GM23338 (cell line): ENCODE results near the gene CACNB4. TPM values are rescaled to one million over a fixed set of nuclear protein-coding genes. Genes with fewer than 3 reads are reported as not detected.

ENCODE experiments used
- ATAC-seq: fragments of 200-7000 bp; cut with Tn5 transposase; 3 replicates; pipeline ENCODE4 v1.9.1; 2020
- DNase-seq: peaks from one replicate; pipeline ENCODE4 v3.0.0-alpha.2; 2015; ENCODE audit warnings: low spot score
- H2AFZ ChIP-seq: fragments of 200-600 bp; sonication (generic); 2 replicates; pipeline ENCODE4 v1.8.0; 2016; ENCODE audit warnings: antibody characterized with exemption, mild to moderate bottlenecking, moderate library complexity
- H3F3A ChIP-seq: fragments of 200-600 bp; sonication (generic); replicated peaks from 2 replicates; pipeline ENCODE4 v1.8.0; 2017; ENCODE audit warnings: antibody characterized with exemption, mixed run types, low read depth
- H3K27ac ChIP-seq: fragments of 200-600 bp; sonication (generic); 2 replicates; pipeline ENCODE4 v1.6.1; 2016; ENCODE audit warnings: low read depth
- H3K27me3 ChIP-seq: fragments of 200-600 bp; sonication (generic); 2 replicates; pipeline ENCODE4 v1.8.0; 2016; ENCODE audit warnings: mild to moderate bottlenecking, mixed run types, moderate library complexity; ENCODE audit not compliant: insufficient read depth
- H3K36me3 ChIP-seq: fragments of 200-600 bp; sonication (generic); 2 replicates; pipeline ENCODE4 v1.8.0; 2016; ENCODE audit warnings: mild to moderate bottlenecking; ENCODE audit not compliant: insufficient read depth
- H3K4me1 ChIP-seq: fragments of 200-600 bp; sonication (generic); 2 replicates; pipeline ENCODE4 v1.8.0; 2016; ENCODE audit warnings: mild to moderate bottlenecking, moderate library complexity; ENCODE audit not compliant: insufficient read depth
- H3K4me2 ChIP-seq: fragments of 200-600 bp; sonication (generic); 2 replicates; pipeline ENCODE4 v1.7.1; 2017; ENCODE audit warnings: mixed run types
- H3K4me3 ChIP-seq: fragments of 200-600 bp; sonication (generic); 2 replicates; pipeline ENCODE4 v1.6.1; 2016; ENCODE audit warnings: mixed run types
- H3K79me2 ChIP-seq: fragments of 200-600 bp; sonication (generic); replicated peaks from 2 replicates; pipeline ENCODE4 v1.8.0; 2017; ENCODE audit warnings: mild to moderate bottlenecking; ENCODE audit not compliant: insufficient read depth
- H3K9me2 ChIP-seq: fragments of 200-600 bp; sonication (generic); 2 replicates; pipeline ENCODE4 v1.8.0; 2017; ENCODE audit not compliant: insufficient read depth
- H4K20me1 ChIP-seq: fragments of 200-600 bp; sonication (generic); replicated peaks from 2 replicates; pipeline ENCODE4 v1.8.0; 2017; ENCODE audit warnings: mild to moderate bottlenecking; ENCODE audit not compliant: insufficient read depth
- H3K27ac Mint-ChIP-seq: 2 replicates; pipeline ENCODE4 v1.8.0; 2020; ENCODE audit warnings: inconsistent platforms, mild to moderate bottlenecking, moderate library complexity, mixed read lengths
- H3K27me3 Mint-ChIP-seq: 3 replicates; pipeline ENCODE4 v1.8.0; 2022; ENCODE audit warnings: low read depth, mild to moderate bottlenecking, moderate library complexity, mixed read lengths, inconsistent platforms; ENCODE audit not compliant: insufficient read depth, poor library complexity
- H3K36me3 Mint-ChIP-seq: 3 replicates; pipeline ENCODE4 v1.8.0; 2021; ENCODE audit warnings: low read depth, mild to moderate bottlenecking, inconsistent platforms, moderate library complexity, mixed read lengths
- H3K4me1 Mint-ChIP-seq: 3 replicates; pipeline ENCODE4 v1.8.0; 2020; ENCODE audit warnings: mild to moderate bottlenecking, inconsistent platforms, mixed read lengths
- H3K4me3 Mint-ChIP-seq: 3 replicates; pipeline ENCODE4 v1.8.0; 2021; ENCODE audit warnings: moderate library complexity, mild to moderate bottlenecking, inconsistent platforms, mixed read lengths
- H3K9me3 Mint-ChIP-seq: 3 replicates; pipeline ENCODE4 v1.8.0; 2020; ENCODE audit warnings: moderate library complexity, mild to moderate bottlenecking, inconsistent platforms, mixed read lengths
- CREB1 ChIP-seq: fragments of 250-450 bp; sonication (Bioruptor Pico); IDR thresholded peaks from 2 replicates; pipeline ENCODE4 v1.5.0; 2020; ENCODE audit warnings: low read depth, mild to moderate bottlenecking, moderate library complexity
- CTCF ChIP-seq, 2 experiments: fragments of 200-600 bp in 1 of 2; sonication (generic) in 1 of 2; conservative IDR thresholded peaks; 2 replicates each; pipeline versions ENCODE4 v1.5.1 to v1.6.1; 2016 to 2017; ENCODE audit warnings: antibody characterized with exemption in 2 of 2, low read depth in 2 of 2, mild to moderate bottlenecking in 2 of 2, moderate library complexity in 1 of 2
- EZH2 ChIP-seq: fragments of 200-600 bp; sonication (generic); IDR thresholded peaks from one replicate; pipeline ENCODE4 v1.8.0; 2017; ENCODE audit warnings: antibody characterized with exemption, mild to moderate bottlenecking, low read depth; ENCODE audit not compliant: unreplicated experiment
- EZH2phosphoT487 ChIP-seq: fragments of 200-600 bp; sonication (generic); IDR thresholded peaks from one replicate; pipeline ENCODE4 v1.8.1; 2018; ENCODE audit warnings: antibody characterized with exemption; ENCODE audit not compliant: unreplicated experiment
- JUNB ChIP-seq: IDR thresholded peaks from one replicate; pipeline ENCODE4 v1.6.1; 2016; ENCODE audit warnings: antibody characterized with exemption; ENCODE audit not compliant: unreplicated experiment
- NANOG ChIP-seq: IDR thresholded peaks from 2 replicates; pipeline ENCODE4 v1.6.1; 2016; ENCODE audit warnings: antibody characterized with exemption, borderline replicate concordance
- POLR2AphosphoS5 ChIP-seq: IDR thresholded peaks from 2 replicates; pipeline ENCODE4 v1.6.1; 2016; ENCODE audit warnings: antibody characterized with exemption, low read depth
- STAT1 ChIP-seq: IDR thresholded peaks from one replicate; pipeline ENCODE4 v1.6.1; 2016; ENCODE audit warnings: antibody characterized with exemption; ENCODE audit not compliant: unreplicated experiment
- ZNF114 ChIP-seq: fragments of 250-450 bp; sonication (Bioruptor Pico); IDR thresholded peaks from 2 replicates; pipeline ENCODE4 v1.5.0; 2020; ENCODE audit warnings: mild to moderate bottlenecking, moderate library complexity
- ZNF331 ChIP-seq: fragments of 250-450 bp; sonication (Bioruptor Pico); IDR thresholded peaks from 2 replicates; pipeline ENCODE4 v1.5.0; 2020; ENCODE audit warnings: low read depth, mild to moderate bottlenecking, moderate library complexity
- polyA plus RNA-seq: library from polyadenylated mRNA; unstranded; fragments of >200 nt; fragmentation: Nextera tagmentation; extraction: Ambion mirVana; gene quantifications from 2 replicates; pipeline ENCODE4 v1.2.1, GENCODE V29; 2016
- total RNA-seq: library from RNA; depleted of rRNA; stranded (reverse); fragments of >200 nt; shearing (Covaris generic); gene quantifications from 2 replicates; pipeline ENCODE4 v1.2.3, GENCODE V29; 2014
- TF ChIP-seq, protein P1 (sequence below): IDR thresholded peaks from one replicate; pipeline ENCODE4 v1.6.1; 2018; ENCODE audit warnings: antibody characterized with exemption; ENCODE audit not compliant: unreplicated experiment
- TF ChIP-seq, protein P2 (sequence below): fragments of 250-450 bp; sonication (Bioruptor Pico); IDR thresholded peaks from 2 replicates; pipeline ENCODE4 v1.5.0; 2020; ENCODE audit warnings: mild to moderate bottlenecking, moderate library complexity
- TF ChIP-seq, protein P3 (sequence below): IDR thresholded peaks from 2 replicates; pipeline ENCODE4 v1.6.1; 2016; ENCODE audit warnings: antibody characterized with exemption

CACNB4 gene
- total and polyA plus RNA-seq, 2 experiments from 2014 or later, result 4.0 to 9.8 TPM

- Histone ChIP-seq H3K9me2 (no peaks in the 10 kb centered on the region), H3F3A (no peaks in the 10 kb centered on the region), H3K27ac (no peak overlapping the region), H3K4me3 (no peak overlapping the region), H3K79me2 (no peaks in the 10 kb centered on the region), H2AFZ (no peak overlapping the region), H3K4me1 (no peaks in the 10 kb centered on the region), H3K4me2 (no peak overlapping the region), H4K20me1 (no peaks in the 10 kb centered on the region), H3K27me3 (no peaks in the 10 kb centered on the region), H3K36me3 (no peaks in the 10 kb centered on the region)
- H3K36me3 Mint-ChIP-seq, result no peaks in the 10 kb centered on the region
- H3K27ac Mint-ChIP-seq, result no peak overlapping the region
- no peak for DNase-seq
- no peak for TF ChIP-seq ZNF331 (CRISPR knock-in tag)
- TF ChIP-seq, protein P1, sequence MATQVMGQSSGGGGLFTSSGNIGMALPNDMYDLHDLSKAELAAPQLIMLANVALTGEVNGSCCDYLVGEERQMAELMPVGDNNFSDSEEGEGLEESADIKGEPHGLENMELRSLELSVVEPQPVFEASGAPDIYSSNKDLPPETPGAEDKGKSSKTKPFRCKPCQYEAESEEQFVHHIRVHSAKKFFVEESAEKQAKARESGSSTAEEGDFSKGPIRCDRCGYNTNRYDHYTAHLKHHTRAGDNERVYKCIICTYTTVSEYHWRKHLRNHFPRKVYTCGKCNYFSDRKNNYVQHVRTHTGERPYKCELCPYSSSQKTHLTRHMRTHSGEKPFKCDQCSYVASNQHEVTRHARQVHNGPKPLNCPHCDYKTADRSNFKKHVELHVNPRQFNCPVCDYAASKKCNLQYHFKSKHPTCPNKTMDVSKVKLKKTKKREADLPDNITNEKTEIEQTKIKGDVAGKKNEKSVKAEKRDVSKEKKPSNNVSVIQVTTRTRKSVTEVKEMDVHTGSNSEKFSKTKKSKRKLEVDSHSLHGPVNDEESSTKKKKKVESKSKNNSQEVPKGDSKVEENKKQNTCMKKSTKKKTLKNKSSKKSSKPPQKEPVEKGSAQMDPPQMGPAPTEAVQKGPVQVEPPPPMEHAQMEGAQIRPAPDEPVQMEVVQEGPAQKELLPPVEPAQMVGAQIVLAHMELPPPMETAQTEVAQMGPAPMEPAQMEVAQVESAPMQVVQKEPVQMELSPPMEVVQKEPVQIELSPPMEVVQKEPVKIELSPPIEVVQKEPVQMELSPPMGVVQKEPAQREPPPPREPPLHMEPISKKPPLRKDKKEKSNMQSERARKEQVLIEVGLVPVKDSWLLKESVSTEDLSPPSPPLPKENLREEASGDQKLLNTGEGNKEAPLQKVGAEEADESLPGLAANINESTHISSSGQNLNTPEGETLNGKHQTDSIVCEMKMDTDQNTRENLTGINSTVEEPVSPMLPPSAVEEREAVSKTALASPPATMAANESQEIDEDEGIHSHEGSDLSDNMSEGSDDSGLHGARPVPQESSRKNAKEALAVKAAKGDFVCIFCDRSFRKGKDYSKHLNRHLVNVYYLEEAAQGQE, result no peak
- TF ChIP-seq, protein P2, sequence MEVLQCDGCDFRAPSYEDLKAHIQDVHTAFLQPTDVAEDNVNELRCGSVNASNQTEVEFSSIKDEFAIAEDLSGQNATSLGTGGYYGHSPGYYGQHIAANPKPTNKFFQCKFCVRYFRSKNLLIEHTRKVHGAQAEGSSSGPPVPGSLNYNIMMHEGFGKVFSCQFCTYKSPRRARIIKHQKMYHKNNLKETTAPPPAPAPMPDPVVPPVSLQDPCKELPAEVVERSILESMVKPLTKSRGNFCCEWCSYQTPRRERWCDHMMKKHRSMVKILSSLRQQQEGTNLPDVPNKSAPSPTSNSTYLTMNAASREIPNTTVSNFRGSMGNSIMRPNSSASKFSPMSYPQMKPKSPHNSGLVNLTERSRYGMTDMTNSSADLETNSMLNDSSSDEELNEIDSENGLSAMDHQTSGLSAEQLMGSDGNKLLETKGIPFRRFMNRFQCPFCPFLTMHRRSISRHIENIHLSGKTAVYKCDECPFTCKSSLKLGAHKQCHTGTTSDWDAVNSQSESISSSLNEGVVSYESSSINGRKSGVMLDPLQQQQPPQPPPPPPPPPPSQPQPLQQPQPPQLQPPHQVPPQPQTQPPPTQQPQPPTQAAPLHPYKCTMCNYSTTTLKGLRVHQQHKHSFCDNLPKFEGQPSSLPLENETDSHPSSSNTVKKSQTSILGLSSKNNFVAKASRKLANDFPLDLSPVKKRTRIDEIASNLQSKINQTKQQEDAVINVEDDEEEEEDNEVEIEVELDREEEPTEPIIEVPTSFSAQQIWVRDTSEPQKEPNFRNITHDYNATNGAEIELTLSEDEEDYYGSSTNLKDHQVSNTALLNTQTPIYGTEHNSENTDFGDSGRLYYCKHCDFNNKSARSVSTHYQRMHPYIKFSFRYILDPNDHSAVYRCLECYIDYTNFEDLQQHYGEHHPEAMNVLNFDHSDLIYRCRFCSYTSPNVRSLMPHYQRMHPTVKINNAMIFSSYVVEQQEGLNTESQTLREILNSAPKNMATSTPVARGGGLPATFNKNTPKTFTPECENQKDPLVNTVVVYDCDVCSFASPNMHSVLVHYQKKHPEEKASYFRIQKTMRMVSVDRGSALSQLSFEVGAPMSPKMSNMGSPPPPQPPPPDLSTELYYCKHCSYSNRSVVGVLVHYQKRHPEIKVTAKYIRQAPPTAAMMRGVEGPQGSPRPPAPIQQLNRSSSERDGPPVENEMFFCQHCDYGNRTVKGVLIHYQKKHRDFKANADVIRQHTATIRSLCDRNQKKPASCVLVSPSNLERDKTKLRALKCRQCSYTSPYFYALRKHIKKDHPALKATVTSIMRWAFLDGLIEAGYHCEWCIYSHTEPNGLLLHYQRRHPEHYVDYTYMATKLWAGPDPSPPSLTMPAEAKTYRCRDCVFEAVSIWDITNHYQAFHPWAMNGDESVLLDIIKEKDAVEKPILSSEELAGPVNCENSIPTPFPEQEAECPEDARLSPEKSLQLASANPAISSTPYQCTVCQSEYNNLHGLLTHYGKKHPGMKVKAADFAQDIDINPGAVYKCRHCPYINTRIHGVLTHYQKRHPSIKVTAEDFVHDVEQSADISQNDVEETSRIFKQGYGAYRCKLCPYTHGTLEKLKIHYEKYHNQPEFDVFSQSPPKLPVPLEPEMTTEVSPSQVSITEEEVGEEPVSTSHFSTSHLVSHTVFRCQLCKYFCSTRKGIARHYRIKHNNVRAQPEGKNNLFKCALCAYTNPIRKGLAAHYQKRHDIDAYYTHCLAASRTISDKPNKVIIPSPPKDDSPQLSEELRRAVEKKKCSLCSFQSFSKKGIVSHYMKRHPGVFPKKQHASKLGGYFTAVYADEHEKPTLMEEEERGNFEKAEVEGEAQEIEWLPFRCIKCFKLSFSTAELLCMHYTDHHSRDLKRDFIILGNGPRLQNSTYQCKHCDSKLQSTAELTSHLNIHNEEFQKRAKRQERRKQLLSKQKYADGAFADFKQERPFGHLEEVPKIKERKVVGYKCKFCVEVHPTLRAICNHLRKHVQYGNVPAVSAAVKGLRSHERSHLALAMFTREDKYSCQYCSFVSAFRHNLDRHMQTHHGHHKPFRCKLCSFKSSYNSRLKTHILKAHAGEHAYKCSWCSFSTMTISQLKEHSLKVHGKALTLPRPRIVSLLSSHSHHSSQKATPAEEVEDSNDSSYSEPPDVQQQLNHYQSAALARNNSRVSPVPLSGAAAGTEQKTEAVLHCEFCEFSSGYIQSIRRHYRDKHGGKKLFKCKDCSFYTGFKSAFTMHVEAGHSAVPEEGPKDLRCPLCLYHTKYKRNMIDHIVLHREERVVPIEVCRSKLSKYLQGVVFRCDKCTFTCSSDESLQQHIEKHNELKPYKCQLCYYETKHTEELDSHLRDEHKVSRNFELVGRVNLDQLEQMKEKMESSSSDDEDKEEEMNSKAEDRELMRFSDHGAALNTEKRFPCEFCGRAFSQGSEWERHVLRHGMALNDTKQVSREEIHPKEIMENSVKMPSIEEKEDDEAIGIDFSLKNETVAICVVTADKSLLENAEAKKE (CRISPR knock-in tag), result no peak
- no peak for TF ChIP-seq EZH2phosphoT487
- no peak for TF ChIP-seq EZH2
- no peak for TF ChIP-seq CREB1 (CRISPR knock-in tag)
- no peak for TF ChIP-seq JUNB
- no peak for TF ChIP-seq ZNF114 (CRISPR knock-in tag)
- TF ChIP-seq CTCF (conservative IDR thresholded peaks at IDR 0.05; ENCODE audit: low read depth in 2 of 2), result no peak
- TF ChIP-seq POLR2AphosphoS5, result no peak
- no peak for TF ChIP-seq NANOG
- TF ChIP-seq STAT1, result no peak
- TF ChIP-seq, protein P3, sequence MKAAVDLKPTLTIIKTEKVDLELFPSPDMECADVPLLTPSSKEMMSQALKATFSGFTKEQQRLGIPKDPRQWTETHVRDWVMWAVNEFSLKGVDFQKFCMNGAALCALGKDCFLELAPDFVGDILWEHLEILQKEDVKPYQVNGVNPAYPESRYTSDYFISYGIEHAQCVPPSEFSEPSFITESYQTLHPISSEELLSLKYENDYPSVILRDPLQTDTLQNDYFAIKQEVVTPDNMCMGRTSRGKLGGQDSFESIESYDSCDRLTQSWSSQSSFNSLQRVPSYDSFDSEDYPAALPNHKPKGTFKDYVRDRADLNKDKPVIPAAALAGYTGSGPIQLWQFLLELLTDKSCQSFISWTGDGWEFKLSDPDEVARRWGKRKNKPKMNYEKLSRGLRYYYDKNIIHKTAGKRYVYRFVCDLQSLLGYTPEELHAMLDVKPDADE, result no peak
- no peak overlapping the region for H3K4me3 Mint-ChIP-seq
- H3K9me3 Mint-ChIP-seq, result no peaks in the 10 kb centered on the region
- no peak for ATAC-seq
- no peaks in the 10 kb centered on the region; the same call in 2 of the 3 replicates for H3K4me1 Mint-ChIP-seq
- no peaks in the 10 kb centered on the region for H3K27me3 Mint-ChIP-seq
Measured at GRCh38 chr2:151857650-151858049, 241.2 kb downstream of the CACNB4 start.
